NB4 (cell line): Measurements from ENCODE around the gene TMEM263.
"Not testable (repeated sequence)": the region's sequence is repeated elsewhere in the genome, so short reads cannot be mapped to it uniquely, and the experiment has no call there.

Source experiments
- DNase-seq: peaks from one replicate; pipeline ENCODE4 v3.0.0; 2010; ENCODE audit warnings: low read depth
- H3K4me3 ChIP-seq: one replicate; pipeline ENCODE4 v1.5.1; 2011; ENCODE audit warnings: mild to moderate bottlenecking, low read depth, low read length, moderate library complexity
- CTCF ChIP-seq: IDR thresholded peaks from one replicate; pipeline ENCODE4 v1.5.1; 2012; ENCODE audit warnings: low read depth, low read length
- MAX ChIP-seq: IDR thresholded peaks from 2 replicates; pipeline ENCODE4 v1.6.1; 2011; ENCODE audit warnings: low read depth, low read length
- MYC ChIP-seq: IDR thresholded peaks from 2 replicates; pipeline ENCODE4 v1.6.1; 2011; ENCODE audit warnings: low read depth, low read length
- POLR2A ChIP-seq: IDR thresholded peaks from 2 replicates; pipeline ENCODE4 v1.6.1; 2011; ENCODE audit warnings: mild to moderate bottlenecking; ENCODE audit not compliant: insufficient read length; ENCODE audit errors: extremely low read depth

The TMEM263 gene

GRCh38 chr12:106918746-106919145 lies 37.0 kb upstream of the TMEM263 start:
- peak; percentile 60 for DNase-seq
- no peak overlapping the region for H3K4me3 ChIP-seq
- no peak for TF ChIP-seq MYC
- no peak for TF ChIP-seq POLR2A
- TF ChIP-seq CTCF: peak; percentile 64
- TF ChIP-seq MAX: peak; percentile 42; the same call in 1 of the 2 replicates

GRCh38 chr12:106919910-106920544 lies 35.7 kb upstream of the TMEM263 start:
- H3K4me3 ChIP-seq: no peak overlapping the region
- DNase-seq: peak; percentile 68
- TF ChIP-seq POLR2A (no peak), CTCF (peak; percentile 60)

GRCh38 chr12:106921976-106922375 lies 33.7 kb upstream of the TMEM263 start:
- not testable (repeated sequence) for H3K4me3 ChIP-seq, DNase-seq

GRCh38 chr12:106923594-106923993 lies 32.1 kb upstream of the TMEM263 start:
- not testable (repeated sequence) for H3K4me3 ChIP-seq, DNase-seq

- no peak for TF ChIP-seq POLR2A
- TF ChIP-seq MYC: no peak
- TF ChIP-seq MAX: no peak
- TF ChIP-seq CTCF: no peak
- DNase-seq: no peak
- no peak overlapping the region for H3K4me3 ChIP-seq
Measured at GRCh38 chr12:106924268-106924861, 31.3 kb upstream of the TMEM263 start.

- TF ChIP-seq MYC (no peak), MAX (no peak), CTCF (no peak), POLR2A (no peak)
- no peak overlapping the region for H3K4me3 ChIP-seq
- no peak for DNase-seq
Measured at GRCh38 chr12:106926657-106927056, 29.1 kb upstream of the TMEM263 start.

GRCh38 chr12:106934277-106934676 lies 21.4 kb upstream of the TMEM263 start:
- DNase-seq: no peak
- no peak overlapping the region for H3K4me3 ChIP-seq
- no peak for TF ChIP-seq CTCF
- TF ChIP-seq MAX: no peak
- no peak for TF ChIP-seq POLR2A
- no peak for TF ChIP-seq MYC
